Endometrium (tissue), 2 donors: ENCODE data around the gene KCNJ15.

Source experiments
- FAIRE-seq: peaks from 2 replicates; lab custom pipeline; 2012; peaks lifted over from hg19 to GRCh38; lab: Jason Lieb, UNC
- donor health status: control.
- donor health status: control.

Gene KCNJ15

GRCh38 chr21:38268864-38269575, 12.2 kb downstream of the KCNJ15 start:
- FAIRE-seq = no peak

- no peak for FAIRE-seq
Observed at GRCh38 chr21:38269576-38269936, 12.8 kb downstream of the KCNJ15 start.

- FAIRE-seq = no peak
Observed at GRCh38 chr21:38272215-38272614, 15.4 kb downstream of the KCNJ15 start.

GRCh38 chr21:38273745-38274542, 17.2 kb downstream of the KCNJ15 start:
- no peak for FAIRE-seq

- FAIRE-seq = no peak
Observed at GRCh38 chr21:38277501-38278131, 20.8 kb downstream of the KCNJ15 start.

GRCh38 chr21:38280454-38280853, 23.7 kb downstream of the KCNJ15 start:
- no peak for FAIRE-seq

GRCh38 chr21:38280867-38281266, 24.1 kb downstream of the KCNJ15 start:
- FAIRE-seq = no peak

GRCh38 chr21:38282921-38283320, 26.1 kb downstream of the KCNJ15 start:
- no peak for FAIRE-seq

GRCh38 chr21:38284216-38284615, 27.4 kb downstream of the KCNJ15 start:
- no peak for FAIRE-seq

GRCh38 chr21:38286739-38287471, 30.1 kb downstream of the KCNJ15 start:
- no peak for FAIRE-seq

- FAIRE-seq = no peak
Observed at GRCh38 chr21:38287476-38287875, 30.7 kb downstream of the KCNJ15 start.

GRCh38 chr21:38289705-38290485, 33.1 kb downstream of the KCNJ15 start:
- no peak for FAIRE-seq

- no peak for FAIRE-seq
Observed at GRCh38 chr21:38290809-38291208, 34.0 kb downstream of the KCNJ15 start.

- FAIRE-seq = no peak
Observed at GRCh38 chr21:38291874-38292273, 35.1 kb downstream of the KCNJ15 start.

- no peak for FAIRE-seq
Observed at GRCh38 chr21:38293113-38293512, 36.3 kb downstream of the KCNJ15 start.

- FAIRE-seq = no peak
Observed at GRCh38 chr21:38293765-38294164, 37.0 kb downstream of the KCNJ15 start.

GRCh38 chr21:38294609-38295008, 37.8 kb downstream of the KCNJ15 start:
- no peak for FAIRE-seq

- FAIRE-seq = no peak
Observed at GRCh38 chr21:38295997-38296764, 39.4 kb downstream of the KCNJ15 start.

- FAIRE-seq = no peak
Observed at GRCh38 chr21:38297194-38297631, 40.4 kb downstream of the KCNJ15 start.

- FAIRE-seq = no peak
Observed at GRCh38 chr21:38297871-38298270, 41.1 kb downstream of the KCNJ15 start.

- no peak for FAIRE-seq
Observed at GRCh38 chr21:38298832-38299231, 42.0 kb downstream of the KCNJ15 start.
